GM12872 (cell line): ENCODE results near the gene LIMCH1.

ENCODE experiments used
- TF ChIP-seq, protein P1 (sequence below): IDR thresholded peaks from 3 replicates; pipeline ENCODE4 v1.5.1; 2011; ENCODE audit warnings: low read depth, mild to moderate bottlenecking, low read length, moderate library complexity; ENCODE audit not compliant: insufficient read depth

LIMCH1 gene

DNA sequence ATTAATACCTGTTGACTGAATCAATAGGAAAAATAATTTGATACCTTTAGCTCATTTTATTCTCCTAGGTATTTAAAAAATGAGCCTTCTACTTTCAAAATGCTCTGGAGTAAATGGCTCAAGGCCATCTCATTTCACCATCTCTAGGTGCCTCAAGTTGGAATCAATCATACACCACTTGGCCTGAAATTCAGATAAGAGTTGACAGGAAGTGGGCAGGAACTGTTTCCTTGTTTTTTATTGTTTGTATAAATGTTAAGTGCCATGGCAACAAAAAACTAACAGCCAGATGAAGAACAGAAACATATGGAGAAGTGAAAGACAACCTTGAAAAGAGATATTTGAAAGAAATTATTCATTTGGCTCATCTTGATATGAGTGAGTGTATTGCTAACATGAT, 12.4 kb downstream of the LIMCH1 start:
- TF ChIP-seq, protein P1, sequence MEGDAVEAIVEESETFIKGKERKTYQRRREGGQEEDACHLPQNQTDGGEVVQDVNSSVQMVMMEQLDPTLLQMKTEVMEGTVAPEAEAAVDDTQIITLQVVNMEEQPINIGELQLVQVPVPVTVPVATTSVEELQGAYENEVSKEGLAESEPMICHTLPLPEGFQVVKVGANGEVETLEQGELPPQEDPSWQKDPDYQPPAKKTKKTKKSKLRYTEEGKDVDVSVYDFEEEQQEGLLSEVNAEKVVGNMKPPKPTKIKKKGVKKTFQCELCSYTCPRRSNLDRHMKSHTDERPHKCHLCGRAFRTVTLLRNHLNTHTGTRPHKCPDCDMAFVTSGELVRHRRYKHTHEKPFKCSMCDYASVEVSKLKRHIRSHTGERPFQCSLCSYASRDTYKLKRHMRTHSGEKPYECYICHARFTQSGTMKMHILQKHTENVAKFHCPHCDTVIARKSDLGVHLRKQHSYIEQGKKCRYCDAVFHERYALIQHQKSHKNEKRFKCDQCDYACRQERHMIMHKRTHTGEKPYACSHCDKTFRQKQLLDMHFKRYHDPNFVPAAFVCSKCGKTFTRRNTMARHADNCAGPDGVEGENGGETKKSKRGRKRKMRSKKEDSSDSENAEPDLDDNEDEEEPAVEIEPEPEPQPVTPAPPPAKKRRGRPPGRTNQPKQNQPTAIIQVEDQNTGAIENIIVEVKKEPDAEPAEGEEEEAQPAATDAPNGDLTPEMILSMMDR: no peak

DNA sequence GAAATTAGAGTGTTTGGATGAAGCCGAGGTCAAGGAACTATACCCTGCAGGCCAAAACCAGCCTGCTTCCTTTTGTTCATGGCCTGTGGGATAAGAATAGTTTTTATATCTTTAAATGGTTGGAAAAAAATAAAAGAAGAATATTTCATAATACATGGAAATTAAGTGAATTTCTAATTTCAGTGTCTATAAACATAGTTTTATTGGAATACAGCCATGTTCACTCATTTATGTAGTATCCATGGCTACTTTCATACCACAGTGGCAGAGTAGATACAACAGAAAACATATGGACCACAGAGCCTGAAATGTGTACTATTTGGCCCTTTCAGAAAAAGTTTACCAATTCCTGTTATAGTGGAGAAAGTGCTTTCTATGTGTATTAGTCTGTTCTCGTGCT, 13.6 kb downstream of the LIMCH1 start:
- TF ChIP-seq, protein P1: no peak

DNA sequence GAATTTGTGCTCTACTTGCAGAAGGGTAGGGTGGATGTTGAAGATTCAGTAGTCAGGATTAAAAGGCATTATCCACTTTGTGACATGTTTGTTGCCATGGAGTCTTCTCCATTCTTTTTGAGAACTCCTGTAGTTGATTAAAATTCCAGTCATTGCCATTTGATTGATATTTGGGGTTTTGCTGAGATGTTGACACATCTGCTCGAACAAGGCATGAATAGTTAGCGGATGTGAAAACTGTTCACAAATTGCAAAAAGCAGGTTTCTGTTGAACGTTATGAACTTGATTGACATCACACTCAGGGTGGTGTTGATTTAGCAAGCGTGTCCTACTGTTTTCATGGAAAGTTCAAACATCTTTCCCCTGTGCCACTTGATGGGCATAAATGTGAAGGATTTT, 16.9 kb downstream of the LIMCH1 start:
- TF ChIP-seq, protein P1: no peak

DNA sequence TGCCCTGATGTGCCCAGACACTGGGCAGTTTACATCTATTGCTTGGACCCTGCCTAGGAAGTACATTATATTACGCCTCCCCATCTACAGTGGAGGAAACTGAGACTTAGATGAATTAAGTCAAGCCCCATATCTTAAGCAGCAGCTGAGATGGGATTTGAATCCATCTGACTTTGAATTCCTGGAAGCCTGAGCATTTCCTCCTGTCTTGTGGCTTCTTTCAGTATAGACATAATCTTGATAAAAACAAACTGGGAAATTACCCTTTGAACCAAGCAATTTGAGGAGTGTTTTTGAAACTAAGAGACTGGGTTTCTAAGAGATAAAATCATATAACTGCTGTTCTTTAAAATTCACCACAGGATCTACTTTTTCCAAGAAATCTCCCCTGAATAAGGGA, 18.6 kb downstream of the LIMCH1 start:
- TF ChIP-seq, protein P1: no peak

DNA sequence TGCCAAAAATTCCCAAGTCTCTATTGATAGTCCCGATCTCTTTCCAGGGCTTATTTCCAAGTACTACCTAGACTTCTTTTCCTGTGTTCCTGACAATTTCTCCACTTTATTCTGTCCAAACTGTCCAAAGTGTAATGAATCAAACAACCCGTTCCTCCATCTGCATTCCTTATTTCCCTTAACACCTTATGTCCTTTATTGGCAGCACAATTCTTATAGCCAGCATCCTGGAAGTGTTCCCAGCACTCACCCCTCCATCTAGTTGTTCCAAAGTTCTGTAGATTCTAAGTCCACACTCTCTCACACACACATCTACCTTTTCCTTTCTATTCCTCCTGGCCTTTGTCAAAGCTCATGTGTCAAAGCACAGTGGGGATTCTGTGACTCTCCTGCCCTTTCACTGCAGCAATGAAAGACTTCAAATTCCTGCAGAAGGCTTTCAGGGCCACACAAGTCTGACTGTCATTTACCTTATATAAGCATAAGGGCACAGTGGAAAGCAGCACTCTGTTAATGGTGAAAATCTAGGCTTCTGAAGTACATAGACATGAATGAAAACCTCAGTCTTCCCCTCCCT, 22.1 kb downstream of the LIMCH1 start:
- TF ChIP-seq, protein P1: no peak

DNA sequence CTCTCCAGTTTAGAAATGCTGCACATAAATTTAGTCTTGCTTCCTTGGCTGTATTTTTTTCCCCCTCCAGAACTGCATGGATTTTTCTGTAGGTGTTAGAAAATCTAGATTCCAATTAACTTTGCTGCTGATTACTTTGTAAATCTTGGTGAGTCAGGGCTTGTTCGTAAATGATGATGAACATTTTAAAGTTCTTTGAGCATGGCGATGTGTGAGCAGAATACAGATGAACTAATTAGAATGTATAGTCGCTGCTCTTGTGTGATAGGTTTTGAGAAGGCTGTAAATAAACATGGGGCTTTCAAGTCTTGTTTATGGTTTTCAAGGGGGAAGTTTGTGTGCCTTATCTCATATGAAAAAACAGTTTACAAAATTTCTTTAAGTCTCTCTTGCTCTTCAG, 23.3 kb downstream of the LIMCH1 start:
- TF ChIP-seq, protein P1: no peak

DNA sequence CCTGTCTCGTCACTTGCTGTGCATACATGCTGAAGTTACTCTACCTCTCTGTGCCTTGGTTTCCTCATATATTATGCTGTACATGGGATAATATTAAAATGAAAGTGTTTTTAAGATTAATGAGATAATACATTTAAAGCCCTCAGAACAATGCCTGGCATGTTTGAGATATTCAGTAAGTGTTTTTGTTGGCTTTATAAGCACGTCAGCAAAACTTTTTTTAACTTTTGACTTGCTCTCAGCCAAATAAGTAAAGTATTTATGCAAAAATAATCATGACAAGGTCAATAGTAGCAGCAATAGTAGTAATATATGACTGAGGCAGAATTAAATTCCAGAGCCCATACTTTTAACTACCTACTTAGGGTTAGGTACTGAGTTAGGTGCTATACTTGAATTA, 29.2 kb downstream of the LIMCH1 start:
- TF ChIP-seq, protein P1: no peak
